ENCODE measurements around the gene ZNF202. TPM values are rescaled to one million over a fixed set of nuclear protein-coding genes. Genes with fewer than 3 reads are reported as not detected.

ZNF202 gene
- total RNA-seq: 10 to 100 TPM; 24.4 to 25.5 TPM
- 30.7 TPM for polyA plus RNA-seq (ENCODE audit: insufficient read depth, low read depth, low replicate concordance)
- long read RNA-seq, donor 1: 0 reads
- long read RNA-seq, donor 2: 0 reads

- peak within 1 kb of the TSS; percentile 86 to 96 for H3K4me3 ChIP-seq
- 0% methylated on average over 11 to 67 of the region's 67 CpGs for WGBS, 2 donors
- H3K36me3 ChIP-seq (ENCODE audit: low read depth, missing control alignments): no peaks in the 10 kb centered on the region
- TF ChIP-seq POLR2A (IDR thresholded peaks at IDR 0.05) (peak; percentile 24), CTCF (IDR thresholded peaks at IDR 0.05) (peak in 1 of 3 experiments; percentile 13)
- peak; percentile 96 for DNase-seq
- no peaks in the 10 kb centered on the region for H3K9me3 ChIP-seq
- H3K4me1 ChIP-seq: peaks cover 17% of the 10 kb centered on the region
- no peaks in the 10 kb centered on the region for H3K27me3 ChIP-seq
- H3K27ac ChIP-seq: peak within 1 kb of the TSS; percentile 85 to 89
- intact Hi-C loops (cut with DNase I; ENCODE audit: low total_unique reads): no loop called here
Measured at GRCh38 chr11:123741159-123742030, at the start of gene ZNF202. TSS of gene ZNF202 (minus strand) at chr11:123741660. CDS start at chr11:123730888, 10,772 bp downstream.

- 92 to 100% methylated on average over 1 of the region's 1 CpG for WGBS, 2 donors
Measured at GRCh38 chr11:123783536-123783935, 42.1 kb upstream of the ZNF202 start.

GRCh38 chr11:123778511-123778910, 37.1 kb upstream of the ZNF202 start:
- no peak overlapping the region for H3K4me3 ChIP-seq
- H3K36me3 ChIP-seq (ENCODE audit: low read depth, missing control alignments): peaks cover 3% of the 10 kb centered on the region
- intact Hi-C loops (cut with DNase I; ENCODE audit: low total_unique reads): no loop called here
- no peaks in the 10 kb centered on the region for H3K27me3 ChIP-seq
- no peaks in the 10 kb centered on the region for H3K9me3 ChIP-seq
- WGBS, 2 donors: 54 to 80% methylated on average over 1 of the region's 1 CpG
- DNase-seq: no peak
- TF ChIP-seq POLR2A (IDR thresholded peaks at IDR 0.05): no peak
- no peak for TF ChIP-seq CTCF (IDR thresholded peaks at IDR 0.05)
- no peaks in the 10 kb centered on the region for H3K4me1 ChIP-seq
- H3K27ac ChIP-seq: no peak overlapping the region

More at GRCh38 chr11:123783536-123783935, 42.1 kb upstream of the ZNF202 start:
- Histone ChIP-seq H3K27ac (no peak overlapping the region), H3K36me3 (ENCODE audit: low read depth, missing control alignments) (peaks cover 3% of the 10 kb centered on the region), H3K27me3 (no peaks in the 10 kb centered on the region), H3K4me3 (no peak overlapping the region), H3K9me3 (no peaks in the 10 kb centered on the region), H3K4me1 (no peaks in the 10 kb centered on the region)
- no peak for DNase-seq
- intact Hi-C loops (cut with DNase I; ENCODE audit: low total_unique reads): no loop called here
- no peak for TF ChIP-seq POLR2A (IDR thresholded peaks at IDR 0.05)
- TF ChIP-seq CTCF (IDR thresholded peaks at IDR 0.05): no peak

- no peak for DNase-seq
- TF ChIP-seq CTCF (IDR thresholded peaks at IDR 0.05) (no peak), POLR2A (IDR thresholded peaks at IDR 0.05) (no peak)
- intact Hi-C loops (cut with DNase I; ENCODE audit: low total_unique reads): no loop called here
- no peaks in the 10 kb centered on the region for H3K4me1 ChIP-seq
- no peak overlapping the region for H3K4me3 ChIP-seq
- peaks cover 3% of the 10 kb centered on the region for H3K36me3 ChIP-seq (ENCODE audit: low read depth, missing control alignments)
- H3K9me3 ChIP-seq: no peaks in the 10 kb centered on the region
- H3K27me3 ChIP-seq: no peaks in the 10 kb centered on the region
- WGBS, 2 donors: 59 to 64% methylated on average over 4 of the region's 4 CpGs
- H3K27ac ChIP-seq: no peak overlapping the region
Measured at GRCh38 chr11:123775715-123776549, 34.5 kb upstream of the ZNF202 start.

Measured in testis (tissue), 5 donors.